Ovary (tissue), 3 donors: ENCODE results near the gene SLC6A18.

Experiments used
- CTCF ChIP-seq, 3 donors: fragments of 450-650 bp in 2 of 3; fragments of 200-600 bp in 1 of 3; IDR thresholded peaks; one replicate each; pipeline versions ENCODE4 v1.5.1 to v1.8.0; 2016 to 2022; ENCODE audit warnings: antibody characterized with exemption in 3 of 3, mild to moderate bottlenecking in 1 of 3
- EP300 ChIP-seq: sonication (generic); formaldehyde crosslinking; IDR thresholded peaks from one replicate; pipeline ENCODE4 v1.6.1; 2017; ENCODE audit warnings: antibody characterized with exemption
- POLR2A ChIP-seq: fragments of 450-650 bp; IDR thresholded peaks from one replicate; pipeline ENCODE4 v1.6.1; 2017; ENCODE audit warnings: antibody characterized with exemption, mild to moderate bottlenecking, moderate library complexity
- donor health status: DM: no; HTN: no; CAD: no.

- TF ChIP-seq CTCF (IDR thresholded peaks at IDR 0.05) (no peak), POLR2A (no peak), EP300 (no peak)
Observed at GRCh38 chr5:1214936-1215220, 10.3 kb upstream of the SLC6A18 start.
